NCI-H128 (cell line): Measurements from ENCODE around the gene GPR135.

ENCODE experiments used
- DNase-seq: peaks from one replicate; lab custom pipeline; 2025; ENCODE audit not compliant: unreplicated experiment; lab: John Stamatoyannopoulos, UW

GPR135 gene

GRCh38 chr14:59424341-59425071, 40.7 kb downstream of the GPR135 start:
- DNase-seq, result no peak

GRCh38 chr14:59422069-59422881, 42.9 kb downstream of the GPR135 start:
- DNase-seq, result no peak

- no peak for DNase-seq
Measured at GRCh38 chr14:59419303-59419702, 45.9 kb downstream of the GPR135 start.

GRCh38 chr14:59417311-59417710, 47.9 kb downstream of the GPR135 start:
- DNase-seq, result no peak

GRCh38 chr14:59415836-59416602, 49.2 kb downstream of the GPR135 start:
- no peak for DNase-seq
